Measurements from ENCODE around the gene CNIH2. TPM values are rescaled to one million over a fixed set of nuclear protein-coding genes. Genes with fewer than 3 reads are reported as not detected.

The CNIH2 gene
- 2.2 to 3.4 TPM (median 2.4 TPM) in 5 replicates for total RNA-seq (2022; extraction: Qiagen RNA extraction)

DNA sequence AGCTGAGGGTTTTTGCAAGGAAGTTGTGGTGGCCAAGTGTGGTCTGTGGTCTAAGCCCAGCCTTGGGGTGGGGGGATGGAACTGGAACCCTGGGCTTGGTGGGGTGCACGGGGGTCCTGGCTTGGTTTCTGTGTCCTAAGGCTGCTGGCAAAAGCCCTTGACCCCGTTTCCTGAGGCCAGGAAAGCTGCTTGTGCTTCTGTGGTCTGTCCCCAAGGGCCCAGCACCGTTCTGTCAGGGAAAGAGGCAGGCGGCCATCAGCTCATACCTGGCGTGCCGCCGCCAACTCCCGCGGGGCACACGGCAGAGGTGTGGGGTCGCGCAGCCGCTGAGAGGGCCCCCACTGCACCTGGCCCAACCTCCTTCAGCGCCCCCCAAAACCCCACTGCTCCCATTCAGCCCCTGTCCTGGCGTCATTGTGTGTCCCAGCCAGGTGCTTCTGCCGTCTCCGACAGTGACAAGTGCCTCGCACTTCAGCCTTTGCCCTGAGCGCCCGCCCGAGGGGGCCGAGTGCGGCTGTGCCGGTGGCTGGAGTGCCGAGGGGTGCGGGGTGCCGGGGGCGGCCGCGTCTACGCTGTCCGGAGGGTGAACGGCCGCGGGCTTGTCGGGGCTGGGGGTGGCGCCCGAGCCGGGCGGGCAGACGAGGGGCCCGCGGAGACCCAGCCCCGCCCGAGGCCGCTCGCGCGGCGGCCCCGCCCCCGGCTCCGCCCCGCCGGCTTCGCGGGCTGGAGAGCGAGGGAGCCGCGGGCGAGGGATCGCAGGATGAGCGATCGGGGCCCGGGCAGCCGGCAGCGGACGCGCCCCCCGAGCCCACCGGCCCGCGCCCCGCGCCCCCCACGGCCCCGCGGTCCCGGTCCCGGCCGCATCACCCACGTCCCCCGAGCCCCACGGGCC lies at the start of gene CNIH2:
CNIH2 (plus strand) TSS at position 705 of the 892 bp plus-strand sequence. CDS start 282 bp downstream, outside the sequence.

GRCh38 chr11:66268244-66268951 lies 9.6 kb upstream of the CNIH2 start, which contains the start of gene RAB1B:
RAB1B (plus strand) TSS chr11:66268639; CDS start chr11:66268680, 41 bp downstream.

DNA sequence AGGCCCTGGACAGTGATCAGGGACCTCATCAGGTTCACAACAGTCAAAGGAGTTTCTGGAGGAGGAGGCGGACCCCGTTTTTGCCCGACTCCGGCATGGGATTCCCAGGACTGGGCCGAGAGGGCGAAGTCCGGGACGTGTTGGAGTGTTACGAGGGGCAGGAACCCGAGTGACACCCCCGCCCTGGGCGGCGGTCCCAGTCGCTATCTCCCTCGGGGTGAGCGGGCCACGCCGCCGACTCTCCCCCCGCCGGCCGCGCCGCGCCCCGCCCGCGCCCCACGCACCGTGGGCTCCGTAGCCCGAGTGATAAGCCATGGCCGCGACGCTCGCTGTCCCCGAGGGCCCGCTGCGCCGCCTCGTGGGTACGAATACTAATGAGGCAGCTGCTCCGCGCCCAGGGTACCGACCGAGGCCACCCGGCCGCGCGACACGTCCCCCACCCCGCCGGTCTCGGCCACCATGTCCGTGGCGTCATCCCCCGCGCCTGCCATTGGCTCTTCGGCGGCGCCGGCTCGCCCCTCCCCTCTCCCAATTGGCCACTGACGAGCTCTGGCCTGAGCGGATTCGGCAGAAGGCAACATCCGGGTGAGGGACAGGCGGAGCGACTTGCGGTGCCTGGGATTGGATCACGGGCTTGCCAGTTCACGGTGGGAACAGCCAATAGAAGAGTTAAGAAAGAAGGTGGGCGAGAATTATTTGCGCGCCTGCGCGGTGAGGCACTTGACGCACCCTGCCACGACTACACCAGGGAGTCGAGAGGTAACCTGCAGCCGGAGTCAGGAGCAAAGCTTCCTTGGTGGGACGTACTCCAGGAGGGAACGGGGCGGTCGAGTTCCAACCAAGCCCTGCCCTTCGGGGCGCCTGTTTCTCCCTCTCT lies 10.9 kb downstream of the CNIH2 start, which contains the start of gene YIF1A:
YIF1A (minus strand) TSS at position 473 of the 877 bp plus-strand sequence; CDS start at position 315, 158 bp downstream.

DNA sequence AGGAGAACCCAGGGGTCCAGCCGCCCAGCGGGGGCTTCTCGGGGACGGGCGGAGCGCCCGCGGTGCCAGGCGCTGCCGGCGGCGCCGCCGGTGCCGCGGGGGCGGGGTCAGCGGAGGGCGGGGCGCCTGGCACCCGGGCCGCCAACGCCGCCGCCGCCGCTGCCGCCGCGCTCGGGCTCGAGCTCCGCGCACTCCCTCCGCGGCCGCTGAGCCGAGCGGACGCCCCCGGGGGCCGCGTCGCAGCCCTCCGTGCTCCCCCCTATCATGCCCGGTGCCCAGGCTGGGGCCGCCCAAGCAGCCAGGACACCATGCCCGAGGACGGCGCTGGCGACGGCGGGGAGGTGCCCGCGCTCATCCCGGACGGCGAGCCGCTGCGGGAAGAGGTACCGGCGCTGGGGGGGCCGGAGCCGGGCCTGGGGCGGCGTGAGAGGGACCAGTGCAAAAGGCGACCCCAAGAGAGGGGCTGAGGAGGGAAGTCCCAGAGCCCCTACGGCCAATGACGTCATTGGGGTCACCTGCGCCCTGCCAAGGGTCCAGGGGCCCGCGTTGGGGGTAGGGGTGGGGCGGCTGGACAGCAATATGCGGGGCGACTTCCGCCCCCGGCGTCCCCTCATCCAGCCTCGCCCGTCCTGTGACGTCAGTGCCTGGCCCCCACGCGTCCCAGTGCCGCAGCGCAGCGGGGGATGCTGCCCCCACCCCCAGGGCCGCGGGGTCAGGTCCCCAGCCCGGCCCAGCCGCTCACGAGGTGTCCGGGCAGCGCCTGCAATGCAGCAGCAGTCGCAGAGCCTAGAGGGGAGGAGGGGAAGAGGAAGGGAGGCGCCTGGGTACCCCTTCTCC lies 13.9 kb downstream of the CNIH2 start, which contains the start of gene TMEM151A:
TMEM151A (plus strand) TSS at position 189 of the 837 bp plus-strand sequence; CDS start at position 309, 120 bp downstream.

GRCh38 chr11:66316849-66317251 lies 38.9 kb downstream of the CNIH2 start, which contains the start of gene CD248:
CD248 (minus strand) TSS chr11:66317044; CDS start chr11:66317027, 17 bp downstream.

Other genes starting within 250 kb of the CNIH2 start
- not detected in 5 replicates for gene GAL3ST3, start 229.0 kb upstream of the CNIH2 start, total RNA-seq (2022; extraction: Qiagen RNA extraction)
- gene SF3B2, start 225.8 kb upstream of the CNIH2 start, total RNA-seq (2022; extraction: Qiagen RNA extraction): 169 to 179 TPM (median 172 TPM) in 5 replicates
- gene PACS1, start 207.9 kb upstream of the CNIH2 start, total RNA-seq (2022; extraction: Qiagen RNA extraction): 58.3 to 88.8 TPM (median 77.4 TPM) in 5 replicates
- gene KLC2, start 20.5 kb upstream of the CNIH2 start, total RNA-seq (2022; extraction: Qiagen RNA extraction): 35.5 to 49.9 TPM (median 45.3 TPM) in 5 replicates
- 128 to 156 TPM (median 142 TPM) in 5 replicates for gene RAB1B, start 9.5 kb upstream of the CNIH2 start, total RNA-seq (2022; extraction: Qiagen RNA extraction)
- gene YIF1A, start 11.0 kb downstream of the CNIH2 start, total RNA-seq (2022; extraction: Qiagen RNA extraction): 94.5 to 120 TPM (median 118 TPM) in 5 replicates
- gene TMEM151A, start 13.7 kb downstream of the CNIH2 start, total RNA-seq (2022; extraction: Qiagen RNA extraction): 1.9 to 4.0 TPM (median 3.6 TPM) in 5 replicates
- gene CD248, start 38.9 kb downstream of the CNIH2 start, total RNA-seq (2022; extraction: Qiagen RNA extraction): not detected in 5 replicates
- 23.9 to 37.3 TPM (median 32.9 TPM) in 5 replicates for gene RIN1, start 58.3 kb downstream of the CNIH2 start, total RNA-seq (2022; extraction: Qiagen RNA extraction)
- 74.1 to 98.9 TPM (median 84.5 TPM) in 5 replicates for gene BRMS1, start 66.9 kb downstream of the CNIH2 start, total RNA-seq (2022; extraction: Qiagen RNA extraction)
- 12.7 to 20.1 TPM (median 17.5 TPM) in 5 replicates for gene B4GAT1, start 69.5 kb downstream of the CNIH2 start, total RNA-seq (2022; extraction: Qiagen RNA extraction)
- 6.4 to 7.5 TPM (median 6.8 TPM) in 5 replicates for gene SLC29A2, start 93.6 kb downstream of the CNIH2 start, total RNA-seq (2022; extraction: Qiagen RNA extraction)
- gene NPAS4, start 142.9 kb downstream of the CNIH2 start, total RNA-seq (2022; extraction: Qiagen RNA extraction): not detected in 5 replicates
- 96.7 to 118 TPM (median 111 TPM) in 5 replicates for gene MRPL11, start 160.7 kb downstream of the CNIH2 start, total RNA-seq (2022; extraction: Qiagen RNA extraction)
- 3.6 to 5.6 TPM (median 5.1 TPM) in 5 replicates for gene PELI3, start 188.7 kb downstream of the CNIH2 start, total RNA-seq (2022; extraction: Qiagen RNA extraction)
- gene DPP3, start 202.3 kb downstream of the CNIH2 start, total RNA-seq (2022; extraction: Qiagen RNA extraction): 52.7 to 59.0 TPM (median 57.5 TPM) in 5 replicates
- gene BBS1, start 232.5 kb downstream of the CNIH2 start, total RNA-seq (2022; extraction: Qiagen RNA extraction): 8.2 to 11.7 TPM (median 9.5 TPM) in 5 replicates